ENCODE data around the gene TRIM34.

GRCh38 chr11:5621580-5621979 lies 3.2 kb upstream of the TRIM34 start:
- TF ChIP-seq CTCF (IDR thresholded peaks at IDR 0.05) (no peak), POLR2A (IDR thresholded peaks at IDR 0.05) (no peak), POLR2AphosphoS5 (IDR thresholded peaks at IDR 0.05) (no peak), EP300 (IDR thresholded peaks at IDR 0.05) (no peak)

Measured in stomach (tissue), 4 donors.